ENCODE results near the gene ZNF823. TPM values are rescaled to one million over a fixed set of nuclear protein-coding genes. Genes with fewer than 3 reads are reported as not detected.

ZNF823 gene
- total and polyA plus RNA-seq, 9 of the 15 experiments (the other 6 are each of a cell fraction or from before 2014, with no cell fraction given), result 4.0 to 13.4 (median 6.1) TPM

- DNase-seq (ENCODE audit: extremely low read depth in 1 of 4, low spot score in 3 of 4), result no peak
- Histone ChIP-seq H3K79me2 (ENCODE audit: control insufficient read depth, insufficient read depth, low read length) (no peaks in the 10 kb centered on the region), H3K9me3 (replicated peaks; ENCODE audit: control insufficient read depth, insufficient read depth, low read depth, low read length) (no peaks in the 10 kb centered on the region), H3K36me3 (ENCODE audit: control insufficient read depth, insufficient read depth, low read length) (no peaks in the 10 kb centered on the region), H3K4me1 (replicated peaks in 1 of 2; ENCODE audit: control insufficient read depth in 2 of 2, insufficient read depth in 2 of 2, low read length in 2 of 2) (no peaks in the 10 kb centered on the region), H3K9ac (ENCODE audit: insufficient read depth in 1 of 2, low read depth in 2 of 2, low read length in 2 of 2) (no peak overlapping the region), H3K9me1 (ENCODE audit: control insufficient read depth, insufficient read depth, low read length) (no peaks in the 10 kb centered on the region), H3K27ac (ENCODE audit: extremely low read depth, low read depth, low read length) (no peak overlapping the region), H3K4me3 (no peak overlapping the region), H3K27me3 (ENCODE audit: control insufficient read depth in 2 of 2, insufficient read depth in 2 of 2, low read length in 2 of 2) (no peaks in the 10 kb centered on the region), H4K20me1 (replicated peaks; ENCODE audit: control insufficient read depth, insufficient read depth, low read length) (no peaks in the 10 kb centered on the region), H2AFZ (ENCODE audit: low read depth, low read length) (no peak overlapping the region), H3K4me2 (ENCODE audit: insufficient read depth, low read length) (no peak overlapping the region)
- TF ChIP-seq SMARCC2 (IDR thresholded peaks at IDR 0.05; ENCODE audit: low read depth) (no peak), MAZ (CRISPR knock-in tag; conservative IDR thresholded peaks at IDR 0.05 in 1 of 2, IDR thresholded peaks at IDR 0.05 in 1 of 2) (no peak), ZNF124 (CRISPR knock-in tag; IDR thresholded peaks at IDR 0.05) (no peak), CLOCK (CRISPR knock-in tag; IDR thresholded peaks at IDR 0.05; ENCODE audit: borderline replicate concordance) (no peak), PPARD (CRISPR knock-in tag; IDR thresholded peaks at IDR 0.05) (no peak)
- BruUV-seq (replicated peaks), result no TSS peak
- no peak for FAIRE-seq
- ChIA-PET CTCF (ENCODE audit: low intra/inter-chr PET ratio) (interaction anchor here (1.1 kb wide), 1 partner anchor 31 kb away, joined by 3 read pairs; no protein-coding TSS in a partner anchor), POLR2A (interaction anchor here (0.6 to 1.2 kb wide), 3 partner anchors 8 to 206 kb away, joined by 3 to 5 read pairs (median 3); no protein-coding TSS in a partner anchor)
- intact Hi-C loops (cut with micrococcal nuclease), result no loop called here
- WGBS (ENCODE audit: insufficient coverage, low coverage, missing lambda C conversion rate), result 97% methylated on average over 4 of the region's 6 CpGs
- in situ Hi-C loops (cut with MboI), result no loop called here
- no peak for ATAC-seq
Observed at GRCh38 chr19:11675569-11675968, 63.2 kb downstream of the ZNF823 start.

Data from K562 (cell line).